MM.1S (cell line): ENCODE measurements around the gene GNRH2.

Source experiments
- DNase-seq: peaks from one replicate; pipeline ENCODE4 v3.0.0-alpha.2; 2015
- H2AFZ ChIP-seq: fragments of 300-600 bp; sonication (generic); 2 replicates; pipeline ENCODE4 v1.6.0; 2016; ENCODE audit warnings: antibody characterized with exemption, low read length
- H3F3A ChIP-seq: fragments of 300-600 bp; sonication (generic); 2 replicates; pipeline ENCODE4 v1.6.1; 2016; ENCODE audit warnings: mild to moderate bottlenecking, antibody characterized with exemption, low read length, moderate library complexity, mixed read lengths; ENCODE audit not compliant: insufficient read depth
- H3K27ac ChIP-seq: fragments of 300-600 bp; sonication (generic); 2 replicates; pipeline ENCODE4 v1.5.1; 2016; ENCODE audit warnings: mild to moderate bottlenecking, low read length
- H3K27me3 ChIP-seq: fragments of 300-600 bp; sonication (generic); replicated peaks from 2 replicates; pipeline ENCODE4 v1.6.0; 2016; ENCODE audit warnings: low read length; ENCODE audit not compliant: insufficient read depth
- H3K36me3 ChIP-seq: fragments of 300-600 bp; sonication (generic); replicated peaks from 2 replicates; pipeline ENCODE4 v1.6.1; 2016; ENCODE audit warnings: mild to moderate bottlenecking, low read length, mixed read lengths; ENCODE audit not compliant: insufficient read depth
- H3K4me1 ChIP-seq: fragments of 300-600 bp; sonication (generic); 2 replicates; pipeline ENCODE4 v1.6.1; 2016; ENCODE audit warnings: low read length, mixed read lengths
- H3K4me2 ChIP-seq: fragments of 300-600 bp; sonication (generic); 2 replicates; pipeline ENCODE4 v1.6.0; 2016; ENCODE audit warnings: low read depth, low read length
- H3K4me3 ChIP-seq: fragments of 300-600 bp; sonication (generic); 2 replicates; pipeline ENCODE4 v1.5.1; 2016; ENCODE audit warnings: low read length, mixed read lengths
- H3K79me2 ChIP-seq: fragments of 300-600 bp; sonication (generic); 2 replicates; pipeline ENCODE4 v1.6.1; 2016; ENCODE audit warnings: mixed run types, low read length, mixed read lengths
- H3K9ac ChIP-seq: fragments of 300-600 bp; sonication (generic); 2 replicates; pipeline ENCODE4 v1.6.1; 2016; ENCODE audit warnings: low read length, mixed read lengths
- H3K9me2 ChIP-seq: fragments of 300-600 bp; sonication (generic); replicated peaks from 2 replicates; pipeline ENCODE4 v1.6.1; 2016; ENCODE audit warnings: mild to moderate bottlenecking, low read length, mixed read lengths; ENCODE audit not compliant: insufficient read depth
- H3K9me3 ChIP-seq: fragments of 300-600 bp; sonication (generic); replicated peaks from 2 replicates; pipeline ENCODE4 v1.6.1; 2016; ENCODE audit warnings: mild to moderate bottlenecking, low read length, mixed read lengths; ENCODE audit not compliant: insufficient read depth
- H4K20me1 ChIP-seq: fragments of 300-600 bp; sonication (generic); 2 replicates; pipeline ENCODE4 v1.6.1; 2016; ENCODE audit warnings: mild to moderate bottlenecking, low read length, moderate library complexity, mixed read lengths; ENCODE audit not compliant: insufficient read depth
- EZH2 ChIP-seq: fragments of 300-600 bp; sonication (generic); optimal IDR thresholded peaks from 2 replicates; pipeline ENCODE3; 2017; ENCODE audit warnings: low read depth, mild to moderate bottlenecking, antibody characterized with exemption, low read length, mixed read lengths
- EZH2phosphoT487 ChIP-seq: fragments of 300-600 bp; sonication (generic); IDR thresholded peaks from 2 replicates; pipeline ENCODE4 v1.6.1; 2018; ENCODE audit warnings: antibody characterized with exemption, low read length
- TF ChIP-seq, protein P1 (sequence below): fragments of 300-600 bp; sonication (generic); IDR thresholded peaks from 2 replicates; pipeline ENCODE4 v1.5.1; 2016; ENCODE audit warnings: antibody characterized with exemption, low read length, mixed read lengths

The GNRH2 gene

DNA sequence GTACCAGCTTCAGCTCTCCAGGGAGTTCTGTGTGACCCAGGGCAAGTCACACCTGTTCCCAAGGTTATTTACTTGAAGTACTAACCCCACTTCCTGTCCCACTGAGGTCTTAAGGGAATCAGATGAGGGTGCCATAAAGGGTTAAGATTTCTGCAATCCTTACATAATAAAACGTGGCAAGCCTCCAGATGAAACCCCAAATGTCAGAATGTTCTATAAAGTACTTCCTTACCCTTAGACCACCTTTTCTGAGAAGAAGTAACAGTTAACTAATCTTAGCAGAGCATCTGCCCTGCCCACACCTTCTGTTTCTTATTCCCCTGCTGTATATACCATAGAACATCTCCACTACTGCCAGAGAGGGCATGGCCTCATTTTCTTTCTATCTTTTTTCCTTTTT is 47.1 kb downstream of the GNRH2 start:
- no peak for TF ChIP-seq EZH2phosphoT487
- H3K27ac ChIP-seq, result no peak overlapping the region
- H3K36me3 ChIP-seq, result no peaks in the 10 kb centered on the region
- H3K9me2 ChIP-seq, result no peaks in the 10 kb centered on the region
- no peaks in the 10 kb centered on the region for H3K4me1 ChIP-seq
- no peaks in the 10 kb centered on the region for H3K9me3 ChIP-seq
- H3K9ac ChIP-seq, result no peak overlapping the region
- no peaks in the 10 kb centered on the region for H3K79me2 ChIP-seq
- H3K4me3 ChIP-seq, result no peak overlapping the region
- H3F3A ChIP-seq, result no peaks in the 10 kb centered on the region
- H3K4me2 ChIP-seq, result no peak overlapping the region
- H4K20me1 ChIP-seq, result no peaks in the 10 kb centered on the region
- H3K27me3 ChIP-seq, result peaks cover 23% of the 10 kb centered on the region
- no peak overlapping the region for H2AFZ ChIP-seq
- no peak for DNase-seq

DNA sequence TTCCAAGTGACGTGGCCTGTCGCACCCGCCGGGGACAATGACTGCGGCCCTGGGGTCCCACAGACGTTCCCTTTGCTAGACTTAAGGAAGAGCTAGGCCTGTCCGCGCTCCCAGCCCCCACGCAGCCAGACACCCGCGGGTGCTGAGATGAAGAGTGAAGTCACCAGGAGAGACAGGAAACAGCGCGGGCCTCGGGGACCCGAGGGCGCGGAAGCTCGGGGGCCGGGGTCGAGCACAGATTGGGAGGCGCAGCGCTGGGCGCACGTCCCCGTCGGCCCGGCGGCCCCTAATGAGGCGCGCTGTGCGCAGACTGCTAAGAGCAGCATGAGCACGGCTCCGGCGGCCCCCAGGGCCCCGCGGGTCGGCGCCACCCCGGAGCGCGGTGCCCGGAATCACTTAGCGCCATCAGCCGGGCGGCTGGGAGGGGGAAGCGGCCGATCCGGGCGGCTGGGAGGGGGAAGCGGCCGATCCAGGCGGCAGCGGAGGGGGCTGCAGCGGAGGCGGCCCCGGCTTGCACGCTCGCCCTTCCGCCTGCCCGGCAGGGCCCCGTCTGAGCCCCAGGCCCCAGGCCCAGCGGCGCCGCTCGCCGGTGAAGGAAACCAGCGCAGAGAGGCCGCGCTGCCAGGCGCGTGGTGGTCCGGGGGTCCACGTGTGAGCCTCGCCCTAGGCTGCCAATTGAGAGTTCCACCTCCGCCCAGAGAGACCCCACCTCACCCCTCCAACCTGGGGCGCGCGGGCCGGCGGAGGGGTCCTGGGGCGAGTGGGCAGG is 49.4 kb downstream of the GNRH2 start:
- TF ChIP-seq, protein P1, sequence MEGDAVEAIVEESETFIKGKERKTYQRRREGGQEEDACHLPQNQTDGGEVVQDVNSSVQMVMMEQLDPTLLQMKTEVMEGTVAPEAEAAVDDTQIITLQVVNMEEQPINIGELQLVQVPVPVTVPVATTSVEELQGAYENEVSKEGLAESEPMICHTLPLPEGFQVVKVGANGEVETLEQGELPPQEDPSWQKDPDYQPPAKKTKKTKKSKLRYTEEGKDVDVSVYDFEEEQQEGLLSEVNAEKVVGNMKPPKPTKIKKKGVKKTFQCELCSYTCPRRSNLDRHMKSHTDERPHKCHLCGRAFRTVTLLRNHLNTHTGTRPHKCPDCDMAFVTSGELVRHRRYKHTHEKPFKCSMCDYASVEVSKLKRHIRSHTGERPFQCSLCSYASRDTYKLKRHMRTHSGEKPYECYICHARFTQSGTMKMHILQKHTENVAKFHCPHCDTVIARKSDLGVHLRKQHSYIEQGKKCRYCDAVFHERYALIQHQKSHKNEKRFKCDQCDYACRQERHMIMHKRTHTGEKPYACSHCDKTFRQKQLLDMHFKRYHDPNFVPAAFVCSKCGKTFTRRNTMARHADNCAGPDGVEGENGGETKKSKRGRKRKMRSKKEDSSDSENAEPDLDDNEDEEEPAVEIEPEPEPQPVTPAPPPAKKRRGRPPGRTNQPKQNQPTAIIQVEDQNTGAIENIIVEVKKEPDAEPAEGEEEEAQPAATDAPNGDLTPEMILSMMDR, result no peak
- TF ChIP-seq EZH2 (no peak), EZH2phosphoT487 (no peak)
- H3K9ac ChIP-seq, result no peak overlapping the region

DNA sequence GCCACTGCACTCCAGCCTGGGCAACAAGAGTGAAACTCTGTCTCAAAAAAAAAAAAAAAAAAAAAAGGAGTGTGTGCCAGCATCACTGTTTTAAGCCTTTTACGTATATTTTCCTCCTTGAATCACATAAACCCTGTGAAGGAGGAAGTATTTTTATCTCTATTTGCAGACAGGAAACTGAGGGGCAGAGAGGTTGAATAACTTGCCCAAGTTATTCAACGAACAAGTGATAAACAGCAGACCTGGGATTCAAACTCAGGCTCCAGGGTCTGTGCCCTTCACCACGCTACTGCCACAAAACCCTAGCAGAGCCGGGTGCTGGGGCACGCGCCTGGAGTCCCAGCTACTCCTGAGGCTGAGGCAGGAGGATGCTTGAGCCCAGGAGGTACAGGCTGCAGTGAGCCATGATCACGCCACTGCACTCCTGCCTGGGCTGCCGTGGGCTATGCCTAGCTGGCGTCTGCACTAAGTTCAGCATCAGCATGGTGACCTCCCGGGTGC is 50.5 kb downstream of the GNRH2 start:
- Histone ChIP-seq H3K4me3 (no peak overlapping the region), H3K9me3 (no peaks in the 10 kb centered on the region), H3K27ac (no peak overlapping the region), H3K27me3 (peaks cover 23% of the 10 kb centered on the region), H3K9me2 (no peaks in the 10 kb centered on the region), H3F3A (no peaks in the 10 kb centered on the region), H3K4me1 (no peaks in the 10 kb centered on the region), H3K4me2 (no peak overlapping the region), H2AFZ (no peak overlapping the region), H4K20me1 (no peaks in the 10 kb centered on the region), H3K9ac (no peak overlapping the region), H3K36me3 (no peaks in the 10 kb centered on the region), H3K79me2 (no peaks in the 10 kb centered on the region)
- TF ChIP-seq EZH2 (no peak), EZH2phosphoT487 (no peak)
- TF ChIP-seq, protein P1, result no peak
- DNase-seq, result no peak

More for the DNA sequence above, 49.4 kb downstream of the GNRH2 start:
- Histone ChIP-seq H3K4me2 (no peak overlapping the region), H3K9me3 (no peaks in the 10 kb centered on the region), H2AFZ (no peak overlapping the region), H3K9me2 (no peaks in the 10 kb centered on the region), H4K20me1 (no peaks in the 10 kb centered on the region), H3F3A (no peaks in the 10 kb centered on the region), H3K27ac (no peak overlapping the region), H3K27me3 (peaks cover 23% of the 10 kb centered on the region), H3K4me3 (no peak overlapping the region), H3K4me1 (no peaks in the 10 kb centered on the region), H3K79me2 (no peaks in the 10 kb centered on the region), H3K36me3 (no peaks in the 10 kb centered on the region)
- DNase-seq, result no peak
